ENCODE data around the gene MUC20. TPM values are rescaled to one million over a fixed set of nuclear protein-coding genes. Genes with fewer than 3 reads are reported as not detected.
"Not testable (repeated sequence)": the region's sequence is repeated elsewhere in the genome, so short reads cannot be mapped to it uniquely, and the experiment has no call there.

Gene MUC20
- total RNA-seq, 1 donor from 2014 or later: 23.8 TPM

- H3K27ac ChIP-seq; H3K4me3 ChIP-seq; H3K27me3 ChIP-seq; intact Hi-C loops (cut with DNase I); DNase-seq (ENCODE audit: extremely low spot score in 2 of 2); H3K9me3 ChIP-seq; H3K4me1 ChIP-seq: not testable (repeated sequence)
- peaks cover 0 to 34% of the 10 kb centered on the region in 2 donors for H3K36me3 ChIP-seq
Observed at GRCh38 chr3:195687209-195687760, 33.5 kb upstream of the MUC20 start.

- H3K27ac ChIP-seq; DNase-seq (ENCODE audit: extremely low spot score in 2 of 2); H3K27me3 ChIP-seq; H3K9me3 ChIP-seq; H3K4me3 ChIP-seq; intact Hi-C loops (cut with DNase I); H3K4me1 ChIP-seq: not testable (repeated sequence)
- H3K36me3 ChIP-seq: peaks cover 0 to 36% of the 10 kb centered on the region in 2 donors
Observed at GRCh38 chr3:195688471-195689183, 32.2 kb upstream of the MUC20 start.

DNA sequence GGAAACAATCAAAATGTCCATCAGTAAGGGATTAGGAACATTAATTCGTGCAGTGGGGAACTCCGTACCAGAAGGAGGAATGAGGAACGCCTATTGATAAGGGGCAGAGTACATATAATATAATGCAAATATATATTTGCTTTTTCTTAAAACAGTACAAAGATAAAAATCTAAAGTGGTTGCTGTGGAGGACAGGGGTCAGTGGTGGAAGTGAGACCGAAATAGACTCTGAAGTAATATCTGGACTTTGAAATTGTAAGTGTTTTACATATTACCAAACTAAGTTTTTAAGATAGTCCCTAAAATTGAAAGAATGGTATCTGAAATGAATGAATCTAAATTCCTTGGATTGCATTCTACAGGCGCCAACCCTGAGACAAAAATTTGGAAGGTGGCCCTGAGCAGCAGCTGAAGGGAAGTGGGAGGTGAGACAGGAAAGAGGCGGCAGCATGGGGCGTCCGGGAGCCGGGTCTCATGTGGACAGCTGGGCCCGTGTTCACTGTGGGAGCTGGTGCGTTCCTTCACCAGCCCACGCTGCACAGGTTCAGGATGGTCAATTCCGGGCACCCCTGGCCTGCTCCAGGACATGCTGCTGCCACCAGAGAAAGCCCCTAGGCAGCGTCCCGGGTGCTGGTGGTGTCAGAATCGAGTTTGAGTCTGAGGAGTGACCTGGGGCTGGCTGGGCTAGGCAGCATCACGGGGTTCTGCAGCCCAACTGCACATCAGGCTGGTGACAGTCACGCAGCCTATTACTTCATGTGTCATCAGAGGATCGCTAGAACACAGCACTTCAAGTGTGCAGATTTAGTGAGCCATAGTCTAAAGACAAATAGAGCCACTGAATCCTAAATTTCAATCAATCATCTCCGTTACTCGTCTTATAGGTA, 31.4 kb upstream of the MUC20 start:
- H3K4me1 ChIP-seq; H3K27me3 ChIP-seq; H3K9me3 ChIP-seq; DNase-seq (ENCODE audit: extremely low spot score in 2 of 2); H3K27ac ChIP-seq; H3K4me3 ChIP-seq; intact Hi-C loops (cut with DNase I): not testable (repeated sequence)
- peaks cover 0 to 36% of the 10 kb centered on the region in 2 donors for H3K36me3 ChIP-seq

- no peak for DNase-seq (ENCODE audit: extremely low spot score in 2 of 2)
- Histone ChIP-seq H3K4me1 (no peaks in the 10 kb centered on the region), H3K27me3 (no peaks in the 10 kb centered on the region), H3K4me3 (no peak overlapping the region), H3K9me3 (no peaks in the 10 kb centered on the region), H3K36me3 (peaks cover 0 to 44% of the 10 kb centered on the region in 2 donors), H3K27ac (no peak overlapping the region)
- TF ChIP-seq POLR2AphosphoS5 (IDR thresholded peaks at IDR 0.05; ENCODE audit: insufficient read depth in 1 of 2, low read depth in 1 of 2): no peak
- TF ChIP-seq CTCF (IDR thresholded peaks at IDR 0.05): no peak
- no peak for TF ChIP-seq POLR2A (IDR thresholded peaks at IDR 0.05)
- intact Hi-C loops (cut with DNase I): no loop called here
Observed at GRCh38 chr3:195690951-195691350, 29.8 kb upstream of the MUC20 start.

DNA sequence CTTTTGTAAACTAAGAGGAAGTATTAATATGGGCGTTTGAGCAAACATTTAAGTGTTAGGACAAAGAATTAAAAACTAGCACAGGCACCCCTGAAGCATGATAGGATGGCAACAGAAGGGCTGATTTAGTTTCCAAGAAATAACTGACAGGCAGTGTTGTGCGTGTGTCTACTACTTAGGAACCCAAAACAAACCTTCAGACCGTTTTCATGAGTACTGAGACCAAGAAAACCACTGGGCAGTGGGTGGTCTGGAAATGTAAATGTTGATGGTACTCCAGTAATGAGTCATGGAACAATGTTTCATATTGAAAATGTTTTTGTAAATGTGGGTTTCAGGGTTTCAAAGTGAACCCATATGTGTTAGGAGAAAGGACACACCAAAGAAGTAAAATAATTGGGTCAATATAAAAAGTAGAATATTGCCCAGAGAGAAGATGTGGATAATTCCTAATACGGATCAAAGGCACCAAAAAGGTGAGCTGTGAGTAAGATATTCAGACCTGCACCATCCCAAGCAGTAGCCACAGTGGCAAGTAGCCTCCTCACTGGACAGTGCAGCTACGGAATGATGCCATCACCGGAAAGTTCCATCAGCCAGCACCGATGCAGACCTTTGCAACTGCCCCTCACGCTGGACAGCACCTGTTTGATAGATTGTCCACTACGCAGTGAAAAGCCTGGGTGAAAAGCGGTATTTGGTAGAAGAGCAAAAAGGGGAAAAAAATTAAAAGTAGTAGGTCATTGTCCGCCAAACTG, 29.0 kb upstream of the MUC20 start:
- H3K4me1 ChIP-seq; intact Hi-C loops (cut with DNase I); H3K27ac ChIP-seq; H3K4me3 ChIP-seq; DNase-seq (ENCODE audit: extremely low spot score in 2 of 2); H3K9me3 ChIP-seq; H3K27me3 ChIP-seq: not testable (repeated sequence)
- peaks cover 0 to 37% of the 10 kb centered on the region in 2 donors for H3K36me3 ChIP-seq

DNA sequence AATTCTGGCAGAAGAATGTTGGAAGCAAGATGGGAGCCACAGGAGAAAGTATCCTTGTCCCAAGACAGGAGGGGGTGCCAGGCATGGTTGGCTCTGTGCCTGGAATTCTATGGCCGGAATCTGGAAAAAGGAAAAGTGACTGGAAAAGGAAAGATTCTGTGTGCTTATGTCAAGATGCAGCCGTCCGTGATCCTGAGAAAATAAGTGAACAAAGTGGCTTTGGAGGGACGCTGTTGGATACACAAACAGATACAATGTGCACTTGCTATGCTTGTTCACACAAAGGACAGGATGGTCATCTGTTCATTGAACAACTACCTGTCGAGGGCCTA, 28.5 kb upstream of the MUC20 start:
- TF ChIP-seq POLR2A (IDR thresholded peaks at IDR 0.05): no peak
- TF ChIP-seq CTCF (IDR thresholded peaks at IDR 0.05): no peak
- TF ChIP-seq POLR2AphosphoS5 (IDR thresholded peaks at IDR 0.05; ENCODE audit: insufficient read depth in 1 of 2, low read depth in 1 of 2): no peak
- Histone ChIP-seq H3K36me3 (peaks cover 0 to 37% of the 10 kb centered on the region in 2 donors), H3K27ac (no peak overlapping the region), H3K9me3 (no peaks in the 10 kb centered on the region), H3K27me3 (no peaks in the 10 kb centered on the region), H3K4me3 (no peak overlapping the region), H3K4me1 (peaks cover under 1% of the 10 kb centered on the region)
- DNase-seq (ENCODE audit: extremely low spot score in 2 of 2): peak in 1 of 2 donors; percentile 85
- intact Hi-C loops (cut with DNase I): no loop called here

Data from vagina (tissue), 2 donors.